Measurements from ENCODE around the gene LCOR. TPM values are rescaled to one million over a fixed set of nuclear protein-coding genes. Genes with fewer than 3 reads are reported as not detected.

LCOR gene
- total and polyA plus RNA-seq, 2 experiments from 2014 or later = 13.7 to 22.2 TPM

- Histone ChIP-seq H3K27me3 (no peaks in the 10 kb centered on the region), H3K4me3 (no peak overlapping the region), H3K9me3 (ENCODE audit: low read depth) (no peaks in the 10 kb centered on the region), H3K4me1 (ENCODE audit: low read depth) (no peaks in the 10 kb centered on the region), H3K36me3 (no peaks in the 10 kb centered on the region), H3K27ac (no peak overlapping the region)
- no peak for DNase-seq (ENCODE audit: low read depth in 1 of 2, low spot score in 1 of 2)
- TF ChIP-seq, protein P1, sequence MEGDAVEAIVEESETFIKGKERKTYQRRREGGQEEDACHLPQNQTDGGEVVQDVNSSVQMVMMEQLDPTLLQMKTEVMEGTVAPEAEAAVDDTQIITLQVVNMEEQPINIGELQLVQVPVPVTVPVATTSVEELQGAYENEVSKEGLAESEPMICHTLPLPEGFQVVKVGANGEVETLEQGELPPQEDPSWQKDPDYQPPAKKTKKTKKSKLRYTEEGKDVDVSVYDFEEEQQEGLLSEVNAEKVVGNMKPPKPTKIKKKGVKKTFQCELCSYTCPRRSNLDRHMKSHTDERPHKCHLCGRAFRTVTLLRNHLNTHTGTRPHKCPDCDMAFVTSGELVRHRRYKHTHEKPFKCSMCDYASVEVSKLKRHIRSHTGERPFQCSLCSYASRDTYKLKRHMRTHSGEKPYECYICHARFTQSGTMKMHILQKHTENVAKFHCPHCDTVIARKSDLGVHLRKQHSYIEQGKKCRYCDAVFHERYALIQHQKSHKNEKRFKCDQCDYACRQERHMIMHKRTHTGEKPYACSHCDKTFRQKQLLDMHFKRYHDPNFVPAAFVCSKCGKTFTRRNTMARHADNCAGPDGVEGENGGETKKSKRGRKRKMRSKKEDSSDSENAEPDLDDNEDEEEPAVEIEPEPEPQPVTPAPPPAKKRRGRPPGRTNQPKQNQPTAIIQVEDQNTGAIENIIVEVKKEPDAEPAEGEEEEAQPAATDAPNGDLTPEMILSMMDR (IDR thresholded peaks at IDR 0.05; ENCODE audit: low read depth, low read length) = no peak
Measured at GRCh38 chr10:97013568-97013967, 181.5 kb downstream of the LCOR start.

GRCh38 chr10:97013983-97014382, 181.9 kb downstream of the LCOR start:
- Histone ChIP-seq H3K27ac (no peak overlapping the region), H3K27me3 (no peaks in the 10 kb centered on the region), H3K4me1 (ENCODE audit: low read depth) (no peaks in the 10 kb centered on the region), H3K36me3 (no peaks in the 10 kb centered on the region), H3K9me3 (ENCODE audit: low read depth) (no peaks in the 10 kb centered on the region), H3K4me3 (no peak overlapping the region)
- TF ChIP-seq, protein P1 (IDR thresholded peaks at IDR 0.05; ENCODE audit: low read depth, low read length) = no peak
- DNase-seq (ENCODE audit: low read depth in 1 of 2, low spot score in 1 of 2) = no peak

GRCh38 chr10:97015240-97015639, 183.1 kb downstream of the LCOR start:
- Histone ChIP-seq H3K4me1 (ENCODE audit: low read depth) (peaks cover 3% of the 10 kb centered on the region), H3K27me3 (no peaks in the 10 kb centered on the region), H3K36me3 (no peaks in the 10 kb centered on the region), H3K9me3 (ENCODE audit: low read depth) (no peaks in the 10 kb centered on the region), H3K4me3 (no peak overlapping the region), H3K27ac (no peak overlapping the region)
- TF ChIP-seq, protein P1 (IDR thresholded peaks at IDR 0.05; ENCODE audit: low read depth, low read length) = no peak
- DNase-seq (ENCODE audit: low read depth in 1 of 2, low spot score in 1 of 2) = no peak

- peaks cover 12% of the 10 kb centered on the region for H3K4me1 ChIP-seq (ENCODE audit: low read depth)
- TF ChIP-seq, protein P1 (IDR thresholded peaks at IDR 0.05; ENCODE audit: low read depth, low read length) = no peak
- H3K27ac ChIP-seq = no peak overlapping the region
- H3K36me3 ChIP-seq = no peaks in the 10 kb centered on the region
- no peak for DNase-seq (ENCODE audit: low read depth in 1 of 2, low spot score in 1 of 2)
- H3K4me3 ChIP-seq = no peak overlapping the region
- H3K9me3 ChIP-seq (ENCODE audit: low read depth) = no peaks in the 10 kb centered on the region
- no peaks in the 10 kb centered on the region for H3K27me3 ChIP-seq
Measured at GRCh38 chr10:97016728-97017473, 184.8 kb downstream of the LCOR start.

GRCh38 chr10:97017474-97017903, 185.4 kb downstream of the LCOR start:
- H3K27ac ChIP-seq = no peak overlapping the region
- peaks cover 12% of the 10 kb centered on the region for H3K4me1 ChIP-seq (ENCODE audit: low read depth)
- DNase-seq (ENCODE audit: low read depth in 1 of 2, low spot score in 1 of 2) = no peak
- H3K4me3 ChIP-seq = no peak overlapping the region
- no peaks in the 10 kb centered on the region for H3K9me3 ChIP-seq (ENCODE audit: low read depth)
- H3K36me3 ChIP-seq = no peaks in the 10 kb centered on the region
- TF ChIP-seq, protein P1 (IDR thresholded peaks at IDR 0.05; ENCODE audit: low read depth, low read length) = no peak
- H3K27me3 ChIP-seq = no peaks in the 10 kb centered on the region

Data from cardiac muscle cell (in vitro differentiated cells and primary cell).